Measurements from ENCODE around the gene PCDHGC5.

PCDHGC5 gene

DNA sequence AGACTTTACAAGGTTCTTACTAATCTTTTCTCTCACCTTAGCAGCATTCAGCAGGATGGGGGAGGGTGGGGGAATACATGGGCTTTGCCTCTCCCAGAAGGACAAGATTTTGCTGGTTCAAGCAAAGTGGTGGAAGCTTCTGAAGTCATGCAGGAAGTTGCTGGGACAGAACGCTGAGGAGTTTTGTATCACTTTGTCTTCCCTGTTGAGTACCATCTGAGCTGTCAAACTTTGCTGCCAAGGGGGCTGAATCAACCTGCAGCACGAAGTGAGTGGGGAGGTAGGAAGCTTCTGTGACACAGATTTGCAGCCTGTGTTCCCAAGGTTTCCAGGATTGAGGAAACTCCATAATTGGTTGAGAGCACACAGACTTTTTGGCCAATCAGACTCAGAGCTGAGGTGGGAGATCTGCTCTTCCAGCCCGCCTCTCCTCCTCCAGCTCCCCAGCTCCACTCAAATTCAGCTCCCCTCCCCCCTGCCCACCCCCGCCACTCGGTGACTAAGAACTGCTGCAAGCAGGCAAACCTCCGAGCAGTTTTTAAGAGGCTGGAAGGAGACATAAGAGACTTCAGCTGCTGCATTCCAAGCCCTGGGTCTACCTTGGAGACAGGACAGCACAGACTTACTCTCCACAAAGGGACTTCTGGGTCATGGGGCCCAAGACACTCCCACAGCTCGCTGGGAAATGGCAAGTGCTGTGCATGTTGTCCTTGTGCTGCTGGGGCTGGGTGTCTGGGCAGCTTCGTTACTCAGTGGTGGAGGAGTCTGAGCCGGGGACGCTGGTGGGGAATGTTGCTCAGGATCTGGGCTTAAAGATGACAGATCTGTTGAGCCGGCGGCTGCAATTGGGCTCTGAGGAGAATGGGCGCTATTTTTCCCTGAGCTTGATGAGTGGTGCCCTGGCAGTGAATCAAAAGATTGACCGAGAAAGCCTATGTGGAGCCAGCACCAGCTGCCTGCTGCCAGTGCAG is at the start of gene PCDHGC5:
Gene PCDHGC5 (plus strand): TSS at position 491 of the 971 bp plus-strand sequence. CDS start 160 bp downstream, at position 651.
- DNase-seq: no peak

DNA sequence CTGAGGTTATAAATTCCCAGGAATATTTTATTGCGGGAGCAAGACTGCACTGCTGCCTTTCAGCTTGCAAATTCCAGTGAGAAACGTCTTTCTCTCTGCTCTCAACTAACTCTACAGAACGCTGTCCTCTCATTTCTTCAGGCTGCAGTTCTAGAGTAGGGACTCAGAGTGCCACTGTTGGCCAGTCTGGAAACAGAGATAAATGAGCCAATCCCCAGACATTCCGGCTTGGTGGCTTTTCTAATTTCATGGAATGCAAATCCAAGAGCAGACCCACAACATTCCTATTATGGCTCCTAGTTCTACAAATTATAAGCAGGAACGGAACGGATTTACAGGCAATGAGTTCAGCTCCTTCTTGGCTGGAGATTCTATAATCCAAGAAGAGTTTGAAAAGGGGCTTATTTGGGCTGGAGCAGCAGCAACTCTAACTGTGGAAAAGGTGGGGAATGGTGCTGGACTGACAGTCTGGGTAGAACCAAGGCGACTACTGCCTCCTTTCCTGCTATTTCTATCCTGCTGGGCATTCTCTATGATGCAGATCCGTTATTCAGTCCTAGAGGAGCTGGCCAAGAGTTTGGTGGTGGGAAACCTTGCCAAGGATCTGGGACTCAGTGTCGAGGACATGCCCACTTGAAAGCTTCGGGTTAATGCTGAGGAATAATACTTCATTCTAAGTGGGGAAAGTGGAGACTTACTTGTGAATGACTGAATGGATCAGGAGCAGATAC is 49.3 kb upstream of the PCDHGC5 start:
- no peak for DNase-seq

DNA sequence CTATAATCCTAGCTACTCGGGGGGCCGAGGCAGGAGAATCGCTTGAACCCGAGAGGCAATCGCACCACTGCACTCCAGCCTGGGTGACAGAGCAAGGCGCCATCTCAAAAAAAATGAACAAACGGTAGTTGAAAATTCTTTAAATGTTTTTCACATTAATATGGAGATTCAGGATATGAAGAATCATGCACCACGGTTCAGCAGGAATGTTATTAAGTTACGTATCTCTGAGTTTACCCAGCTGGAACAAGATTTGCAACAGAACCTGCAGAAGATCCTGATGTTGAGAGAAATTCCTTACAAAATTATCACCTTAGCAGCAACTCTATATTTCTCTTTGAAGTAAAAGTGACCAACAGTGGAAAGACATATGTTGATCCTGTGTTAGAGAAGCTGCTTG is 48.5 kb upstream of the PCDHGC5 start:
- no peak for DNase-seq

DNA sequence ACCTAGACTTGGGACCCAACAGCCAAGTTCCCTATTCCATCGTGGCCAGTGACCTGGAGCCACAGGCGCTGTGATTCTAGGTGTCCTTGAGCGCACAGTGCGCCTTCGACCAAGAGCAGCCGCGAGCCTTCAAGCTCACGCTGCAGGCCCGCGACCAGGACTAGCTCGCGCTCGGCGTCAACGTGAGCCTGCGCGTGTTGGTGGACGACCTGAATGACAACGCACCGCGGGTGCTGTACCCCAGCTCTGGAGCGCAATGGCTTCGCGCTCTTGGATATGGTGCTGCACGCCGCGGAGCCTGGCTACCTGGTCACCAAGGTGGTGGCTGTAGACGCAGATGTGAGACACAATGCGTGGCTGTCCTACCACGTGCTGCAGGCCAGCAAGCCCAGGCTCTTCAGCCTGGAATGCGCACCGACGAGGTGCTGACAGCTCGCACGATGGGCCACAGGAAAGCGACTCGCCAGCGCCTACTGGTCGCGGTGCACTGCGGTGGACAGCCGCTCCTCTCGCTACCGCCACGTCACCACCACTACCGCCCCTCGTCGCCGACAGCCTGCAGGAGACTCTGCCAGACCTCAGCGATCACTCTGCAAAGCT is 47.2 kb upstream of the PCDHGC5 start:
- DNase-seq: no peak

DNA sequence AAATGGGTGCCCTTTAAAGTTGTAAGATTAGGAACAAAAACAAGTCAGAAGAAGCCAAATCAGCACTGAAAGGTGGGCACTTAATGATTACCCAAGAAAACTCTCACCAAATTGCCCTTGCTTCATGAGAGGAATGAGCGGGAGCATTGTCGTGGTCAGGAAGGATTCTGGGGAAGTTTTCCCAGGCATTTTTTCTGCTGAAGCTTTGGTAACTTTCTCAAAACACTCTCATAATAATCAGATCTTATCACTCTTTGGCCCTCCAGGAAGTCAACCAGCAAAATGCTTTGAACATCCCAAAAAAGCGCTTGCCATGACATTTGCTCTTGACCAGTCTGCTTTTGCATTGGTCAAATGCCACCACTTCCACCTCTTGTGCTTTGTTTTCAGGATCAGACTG is 23.5 kb upstream of the PCDHGC5 start:
- no peak for DNase-seq

DNA sequence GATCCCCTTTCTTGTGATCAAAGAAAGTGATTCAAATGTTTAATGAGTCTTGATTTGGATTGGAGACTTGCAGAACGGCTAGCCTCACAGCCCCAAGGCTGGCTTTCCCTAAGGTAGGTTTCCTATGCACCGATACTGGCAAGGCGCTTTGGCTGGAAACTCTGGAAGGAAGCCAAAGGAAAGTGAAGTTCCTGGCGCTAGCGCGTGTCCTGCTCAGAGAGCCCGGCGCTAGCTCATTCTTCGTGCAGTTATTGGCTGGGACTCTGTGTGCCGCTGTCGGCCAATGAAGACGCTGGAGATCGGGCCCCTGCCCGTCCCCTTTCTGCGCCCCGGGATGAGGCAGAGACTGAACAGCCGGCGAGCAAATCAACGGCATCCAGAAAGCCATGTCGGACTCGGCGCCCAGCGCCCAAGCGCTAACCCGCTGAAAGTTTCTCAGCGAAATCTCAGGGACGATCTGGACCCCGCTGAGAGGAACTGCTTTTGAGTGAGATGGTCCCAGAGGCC is 13.2 kb upstream of the PCDHGC5 start, which contains the start of gene PCDHGC3:
Gene PCDHGC3 (plus strand): TSS at position 342 of the 507 bp plus-strand sequence. CDS start 151 bp downstream, at position 493.
- peak; percentile 62 for DNase-seq

DNA sequence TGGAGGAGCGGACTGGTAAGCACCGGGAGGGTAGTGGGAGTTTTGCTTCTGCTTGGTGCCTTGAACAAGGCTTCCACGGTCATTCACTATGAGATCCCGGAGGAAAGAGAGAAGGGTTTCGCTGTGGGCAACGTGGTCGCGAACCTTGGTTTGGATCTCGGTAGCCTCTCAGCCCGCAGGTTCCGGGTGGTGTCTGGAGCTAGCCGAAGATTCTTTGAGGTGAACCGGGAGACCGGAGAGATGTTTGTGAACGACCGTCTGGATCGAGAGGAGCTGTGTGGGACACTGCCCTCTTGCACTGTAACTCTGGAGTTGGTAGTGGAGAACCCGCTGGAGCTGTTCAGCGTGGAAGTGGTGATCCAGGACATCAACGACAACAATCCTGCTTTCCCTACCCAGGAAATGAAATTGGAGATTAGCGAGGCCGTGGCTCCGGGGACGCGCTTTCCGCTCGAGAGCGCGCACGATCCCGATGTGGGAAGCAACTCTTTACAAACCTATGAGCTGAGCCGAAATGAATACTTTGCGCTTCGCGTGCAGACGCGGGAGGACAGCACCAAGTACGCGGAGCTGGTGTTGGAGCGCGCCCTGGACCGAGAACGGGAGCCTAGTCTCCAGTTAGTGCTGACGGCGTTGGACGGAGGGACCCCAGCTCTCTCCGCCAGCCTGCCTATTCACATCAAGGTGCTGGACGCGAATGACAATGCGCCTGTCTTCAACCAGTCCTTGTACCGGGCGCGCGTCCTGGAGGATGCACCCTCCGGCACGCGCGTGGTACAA is 12.6 kb upstream of the PCDHGC5 start:
- no peak for DNase-seq

DNA sequence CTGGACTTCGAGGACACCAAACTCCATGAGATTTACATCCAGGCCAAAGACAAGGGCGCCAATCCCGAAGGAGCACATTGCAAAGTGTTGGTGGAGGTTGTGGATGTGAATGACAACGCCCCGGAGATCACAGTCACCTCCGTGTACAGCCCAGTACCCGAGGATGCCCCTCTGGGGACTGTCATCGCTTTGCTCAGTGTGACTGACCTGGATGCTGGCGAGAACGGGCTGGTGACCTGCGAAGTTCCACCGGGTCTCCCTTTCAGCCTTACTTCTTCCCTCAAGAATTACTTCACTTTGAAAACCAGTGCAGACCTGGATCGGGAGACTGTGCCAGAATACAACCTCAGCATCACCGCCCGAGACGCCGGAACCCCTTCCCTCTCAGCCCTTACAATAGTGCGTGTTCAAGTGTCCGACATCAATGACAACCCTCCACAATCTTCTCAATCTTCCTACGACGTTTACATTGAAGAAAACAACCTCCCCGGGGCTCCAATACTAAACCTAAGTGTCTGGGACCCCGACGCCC is 11.8 kb upstream of the PCDHGC5 start:
- DNase-seq: no peak

DNA sequence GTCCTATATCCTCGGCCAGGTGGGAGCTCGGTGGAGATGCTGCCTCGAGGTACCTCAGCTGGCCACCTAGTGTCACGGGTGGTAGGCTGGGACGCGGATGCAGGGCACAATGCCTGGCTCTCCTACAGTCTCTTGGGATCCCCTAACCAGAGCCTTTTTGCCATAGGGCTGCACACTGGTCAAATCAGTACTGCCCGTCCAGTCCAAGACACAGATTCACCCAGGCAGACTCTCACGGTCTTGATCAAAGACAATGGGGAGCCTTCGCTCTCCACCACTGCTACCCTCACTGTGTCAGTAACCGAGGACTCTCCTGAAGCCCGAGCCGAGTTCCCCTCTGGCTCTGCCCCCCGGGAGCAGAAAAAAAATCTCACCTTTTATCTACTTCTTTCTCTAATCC is 11.1 kb upstream of the PCDHGC5 start:
- DNase-seq: no peak

DNA sequence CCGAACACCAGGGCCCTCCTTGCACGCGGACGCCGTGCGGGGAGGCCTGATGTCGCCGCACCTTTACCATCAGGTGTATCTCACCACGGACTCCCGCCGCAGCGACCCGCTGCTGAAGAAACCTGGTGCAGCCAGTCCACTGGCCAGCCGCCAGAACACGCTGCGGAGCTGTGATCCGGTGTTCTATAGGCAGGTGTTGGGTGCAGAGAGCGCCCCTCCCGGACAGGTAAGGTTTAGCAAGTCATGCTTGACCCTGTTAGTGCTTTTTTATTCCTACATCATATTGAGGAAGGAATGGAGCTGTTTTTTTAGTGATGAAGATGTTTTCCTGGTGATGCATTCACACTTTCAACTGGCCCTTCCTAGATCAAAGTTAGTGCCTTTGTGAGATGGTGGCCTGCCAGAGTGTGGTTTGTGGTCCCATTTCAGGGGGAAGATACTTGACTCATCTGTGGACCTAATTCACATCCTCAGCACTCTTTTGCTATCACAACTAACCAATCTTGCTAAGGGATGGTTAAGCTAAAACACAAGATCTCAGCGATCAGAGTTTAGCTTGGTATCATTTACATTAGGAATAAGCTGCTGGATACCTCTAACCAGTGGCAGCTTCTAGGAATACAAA is 10.4 kb upstream of the PCDHGC5 start:
- DNase-seq: no peak

DNA sequence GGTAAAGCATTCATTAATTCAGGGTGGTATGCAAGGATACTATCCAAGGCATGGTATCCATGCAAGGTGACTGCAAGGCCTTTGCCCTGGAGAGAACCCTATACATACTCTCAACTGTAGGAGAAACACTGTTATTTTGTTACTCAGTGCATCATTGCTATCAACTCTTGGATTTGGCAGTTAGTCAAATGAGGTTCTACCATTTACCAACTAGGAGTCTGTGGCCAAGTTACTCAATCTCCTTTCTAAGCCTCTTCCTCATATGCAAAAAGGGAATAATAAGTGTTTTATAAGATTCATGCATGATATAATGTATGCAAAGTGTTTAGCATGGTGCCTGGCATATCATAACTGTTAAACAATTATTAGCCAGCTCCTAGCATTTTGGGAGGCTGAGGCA is 9.1 kb upstream of the PCDHGC5 start:
- DNase-seq: no peak

DNA sequence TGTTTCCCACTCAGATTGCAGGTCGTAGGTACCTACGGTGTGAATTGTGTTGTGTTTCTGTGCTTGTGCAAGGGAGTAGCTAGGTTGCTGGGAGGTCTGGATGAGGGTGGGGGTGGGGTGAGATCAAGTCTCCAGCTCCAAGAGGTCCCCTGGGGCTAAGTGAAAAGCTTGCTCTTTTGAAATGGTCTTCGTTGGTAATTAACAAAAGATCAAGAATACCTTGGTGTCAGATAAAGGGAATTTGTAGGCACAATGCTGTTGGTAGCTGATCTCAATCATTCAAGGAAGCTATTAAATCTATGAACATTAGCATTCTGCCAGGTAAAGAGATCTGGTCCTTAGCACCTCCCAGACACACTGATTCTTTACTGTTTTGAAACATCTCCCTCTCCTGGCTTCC is 5.0 kb upstream of the PCDHGC5 start:
- no peak for DNase-seq

DNA sequence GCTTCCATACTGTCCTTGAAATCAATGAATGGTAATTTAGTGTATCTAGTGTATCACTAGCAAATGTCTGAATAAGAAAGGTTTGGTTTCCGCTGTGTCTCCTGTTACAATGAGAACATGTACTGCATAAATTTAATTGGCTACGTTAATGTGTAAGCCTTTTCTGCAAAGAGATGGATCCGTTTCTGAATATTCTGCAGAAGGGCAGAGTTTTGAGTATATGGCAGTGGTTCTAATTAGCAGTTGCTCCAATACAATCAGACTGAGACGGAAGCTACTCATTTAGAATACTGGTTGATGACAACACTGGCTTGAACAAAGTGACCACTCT is 4.6 kb upstream of the PCDHGC5 start:
- no peak for DNase-seq

DNA sequence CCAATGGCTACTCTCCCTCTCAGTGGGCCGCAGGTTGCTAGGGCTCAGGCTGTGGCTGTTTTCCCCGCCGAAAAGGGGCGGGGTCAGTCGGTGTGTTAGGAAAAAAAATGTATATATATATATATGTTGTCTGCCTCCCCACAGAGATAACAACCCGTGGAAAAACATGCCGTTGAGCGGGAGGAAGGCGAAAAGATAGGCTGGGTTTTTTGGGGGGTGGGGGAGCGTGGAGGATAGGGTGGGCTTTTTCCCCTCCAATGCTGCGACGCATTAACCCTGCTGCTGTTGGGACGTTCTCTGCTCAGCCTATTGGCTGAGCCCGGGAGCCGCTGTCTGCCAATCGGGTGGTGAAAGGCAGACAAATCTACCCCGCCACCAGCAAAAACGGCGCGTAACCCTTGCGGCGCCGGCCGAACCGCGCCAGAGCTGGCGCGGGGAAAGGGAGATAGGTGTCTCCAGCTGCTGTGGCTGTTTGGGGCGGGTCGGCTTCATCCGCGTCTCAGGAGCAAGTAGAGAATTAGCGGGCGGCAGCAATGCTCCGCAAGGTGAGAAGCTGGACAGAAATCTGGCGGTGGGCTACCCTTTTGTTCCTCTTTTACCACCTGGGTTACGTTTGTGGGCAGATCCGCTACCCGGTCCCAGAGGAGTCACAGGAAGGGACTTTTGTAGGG is 4.1 kb upstream of the PCDHGC5 start, which contains the start of gene PCDHGC4:
Gene PCDHGC4 (plus strand): TSS at position 390 of the 671 bp plus-strand sequence. CDS start 144 bp downstream, at position 534.
- DNase-seq: no peak

DNA sequence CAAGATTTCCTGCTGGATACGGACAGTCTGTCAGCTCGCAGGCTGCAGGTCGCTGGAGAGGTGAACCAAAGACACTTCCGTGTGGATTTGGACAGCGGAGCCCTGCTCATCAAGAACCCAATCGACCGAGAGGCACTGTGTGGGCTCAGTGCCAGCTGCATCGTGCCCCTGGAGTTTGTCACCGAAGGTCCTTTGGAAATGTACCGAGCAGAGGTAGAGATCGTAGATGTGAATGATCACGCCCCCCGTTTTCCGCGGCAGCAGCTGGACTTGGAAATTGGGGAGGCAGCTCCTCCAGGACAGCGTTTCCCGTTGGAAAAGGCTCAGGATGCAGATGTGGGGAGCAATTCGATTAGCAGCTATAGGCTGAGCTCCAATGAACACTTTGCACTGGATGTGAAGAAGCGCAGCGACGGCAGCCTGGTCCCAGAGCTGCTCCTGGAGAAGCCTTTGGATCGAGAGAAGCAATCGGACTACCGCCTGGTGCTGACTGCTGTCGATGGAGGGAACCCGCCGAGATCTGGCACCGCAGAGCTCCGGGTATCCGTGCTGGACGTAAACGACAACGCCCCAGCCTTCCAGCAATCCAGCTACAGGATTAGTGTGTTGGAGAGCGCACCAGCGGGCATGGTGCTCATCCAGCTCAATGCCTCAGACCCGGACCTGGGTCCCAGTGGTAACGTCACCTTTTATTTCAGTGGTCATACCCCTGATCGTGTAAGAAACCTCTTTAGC is 3.4 kb upstream of the PCDHGC5 start:
- DNase-seq: no peak

DNA sequence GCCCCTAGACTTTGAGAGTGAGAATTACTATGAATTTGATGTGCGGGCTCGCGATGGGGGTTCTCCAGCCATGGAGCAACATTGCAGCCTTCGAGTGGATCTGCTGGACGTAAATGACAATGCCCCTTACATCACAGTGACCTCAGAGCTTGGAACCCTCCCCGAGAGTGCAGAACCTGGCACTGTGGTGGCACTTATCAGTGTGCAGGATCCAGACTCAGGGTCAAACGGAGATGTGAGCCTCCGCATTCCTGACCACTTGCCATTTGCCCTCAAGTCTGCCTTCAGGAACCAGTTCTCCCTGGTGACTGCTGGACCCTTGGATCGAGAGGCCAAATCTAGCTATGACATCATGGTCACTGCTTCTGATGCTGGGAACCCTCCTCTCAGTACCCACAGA is 2.8 kb upstream of the PCDHGC5 start:
- no peak for DNase-seq

DNA sequence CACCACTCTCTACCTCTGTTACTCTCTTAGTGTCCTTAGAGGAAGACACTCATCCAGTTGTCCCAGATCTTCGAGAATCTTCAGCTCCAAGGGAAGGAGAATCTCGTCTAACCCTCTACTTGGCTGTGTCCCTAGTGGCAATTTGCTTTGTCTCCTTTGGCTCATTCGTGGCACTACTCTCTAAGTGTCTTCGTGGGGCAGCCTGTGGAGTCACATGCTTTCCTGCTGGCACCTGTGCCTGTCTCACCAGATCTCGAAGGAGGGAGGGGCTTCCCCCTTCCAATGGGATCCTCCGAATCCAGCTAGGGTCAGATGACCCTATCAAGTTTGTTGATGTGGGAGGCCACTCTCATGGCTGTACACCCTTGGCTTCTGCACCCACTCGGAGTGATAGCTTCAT is 1.8 kb upstream of the PCDHGC5 start:
- DNase-seq: no peak

DNA sequence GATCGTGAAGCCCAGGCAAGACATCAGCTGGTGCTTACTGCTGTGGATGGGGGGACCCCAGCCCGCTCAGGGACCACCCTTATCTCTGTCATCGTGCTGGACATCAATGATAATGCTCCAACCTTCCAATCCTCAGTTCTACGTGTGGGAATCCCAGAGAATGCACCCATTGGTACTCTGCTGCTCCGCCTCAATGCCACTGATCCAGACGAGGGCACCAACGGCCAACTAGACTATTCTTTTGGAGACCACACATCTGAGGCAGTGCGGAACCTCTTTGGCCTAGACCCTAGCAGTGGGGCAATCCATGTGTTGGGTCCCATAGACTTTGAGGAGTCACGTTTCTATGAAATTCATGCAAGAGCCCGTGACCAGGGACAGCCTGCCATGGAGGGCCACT is 960 bp downstream of the PCDHGC5 start:
- DNase-seq: no peak

DNA sequence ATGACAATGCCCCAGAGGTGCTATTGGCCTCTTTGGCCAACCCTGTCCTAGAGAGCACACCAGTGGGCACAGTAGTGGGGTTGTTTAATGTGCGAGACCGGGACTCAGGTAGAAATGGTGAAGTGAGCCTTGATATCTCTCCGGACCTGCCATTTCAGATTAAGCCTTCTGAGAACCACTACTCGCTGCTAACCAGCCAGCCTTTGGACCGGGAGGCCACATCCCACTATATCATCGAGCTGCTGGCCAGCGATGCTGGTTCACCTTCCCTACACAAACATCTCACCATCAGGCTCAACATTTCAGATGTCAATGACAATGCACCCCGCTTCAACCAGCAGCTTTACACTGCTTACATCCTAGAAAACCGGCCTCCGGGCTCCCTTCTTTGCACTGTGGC is 1.4 kb downstream of the PCDHGC5 start:
- no peak for DNase-seq

DNA sequence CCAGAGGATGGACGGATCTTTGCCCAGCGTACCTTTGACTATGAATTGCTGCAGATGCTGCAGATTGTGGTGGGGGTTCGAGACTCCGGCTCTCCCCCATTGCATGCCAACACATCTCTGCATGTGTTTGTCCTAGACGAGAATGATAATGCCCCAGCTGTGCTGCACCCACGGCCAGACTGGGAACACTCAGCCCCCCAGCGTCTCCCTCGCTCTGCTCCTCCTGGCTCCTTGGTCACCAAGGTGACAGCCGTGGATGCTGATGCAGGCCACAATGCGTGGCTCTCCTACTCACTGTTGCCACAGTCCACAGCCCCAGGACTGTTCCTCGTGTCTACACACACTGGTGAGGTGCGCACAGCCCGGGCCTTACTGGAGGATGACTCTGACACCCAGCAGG is 1.9 kb downstream of the PCDHGC5 start:
- DNase-seq: no peak
